GM18907 (cell line): ENCODE results near the gene CDH2.
A peak's percentile ranks its signal among the peaks of the same experiment; 100 is the strongest.

ENCODE experiments used
- ATAC-seq: cut with Tn5 transposase; IDR thresholded peaks from one replicate; pipeline ENCODE4 v1.9.1; 2021; ENCODE audit warnings: mild to moderate bottlenecking, moderate library complexity; ENCODE audit not compliant: unreplicated experiment

CDH2 gene

GRCh38 chr18:28176948-28177827 is at the start of gene CDH2:
Gene CDH2 (minus strand): TSS chr18:28177130. CDS start chr18:28177022, 108 bp downstream.
- ATAC-seq: peak; percentile 62

GRCh38 chr18:28212060-28212459 is 35.1 kb upstream of the CDH2 start:
- ATAC-seq: no peak

DNA sequence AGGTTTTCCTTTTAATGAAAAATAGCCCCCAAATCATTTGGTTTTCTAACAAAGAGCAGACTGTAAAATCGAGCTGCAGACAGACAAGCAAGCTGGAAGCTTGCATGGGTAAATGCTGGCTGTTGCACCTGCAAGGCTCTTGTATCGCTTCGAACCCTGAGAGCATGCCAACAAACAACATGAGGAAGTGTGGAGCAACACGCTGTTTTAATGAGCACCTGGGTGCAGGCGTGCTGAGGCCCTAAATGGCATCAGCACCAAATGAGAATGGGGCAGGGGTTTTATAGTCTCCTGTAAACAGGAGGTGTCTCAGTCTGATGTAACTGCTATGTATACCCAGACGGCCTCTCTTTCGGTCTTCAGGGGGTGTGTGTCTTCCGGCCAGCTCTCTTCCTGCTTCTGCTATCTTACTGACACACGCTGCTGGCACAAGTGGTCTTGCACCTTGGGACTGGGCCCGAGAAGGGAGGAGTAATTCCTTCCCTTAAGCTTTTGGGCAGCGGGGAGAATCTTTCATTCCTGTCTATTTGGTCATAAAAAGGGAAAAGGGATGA is 31.9 kb upstream of the CDH2 start:
- no peak for ATAC-seq

GRCh38 chr18:28208268-28208667 is 31.3 kb upstream of the CDH2 start:
- ATAC-seq: no peak

GRCh38 chr18:28204154-28204553 is 27.2 kb upstream of the CDH2 start:
- no peak for ATAC-seq

GRCh38 chr18:28201056-28201455 is 24.1 kb upstream of the CDH2 start:
- ATAC-seq: no peak

DNA sequence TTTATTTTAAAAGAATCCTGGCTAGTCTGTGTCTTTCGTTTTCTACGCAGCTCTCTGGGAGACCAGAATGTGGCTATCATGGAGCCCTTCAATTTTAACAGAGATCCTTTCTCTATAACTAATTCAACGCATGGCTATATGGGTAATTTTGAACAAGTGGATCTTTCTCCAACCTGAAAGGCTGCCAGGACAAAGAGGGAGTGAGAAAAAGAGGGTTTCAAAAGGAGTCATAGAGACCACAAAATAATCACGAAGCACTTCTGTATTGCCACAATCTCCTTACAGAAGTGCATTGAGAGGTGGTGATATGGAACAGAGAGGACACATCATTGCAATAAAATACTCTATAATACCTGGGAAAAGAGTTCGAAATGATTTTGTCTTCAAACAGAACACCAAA is 21.7 kb upstream of the CDH2 start:
- no peak for ATAC-seq

GRCh38 chr18:28193177-28193778 is 16.3 kb upstream of the CDH2 start:
- ATAC-seq: no peak

GRCh38 chr18:28189400-28190239 is 12.7 kb upstream of the CDH2 start:
- ATAC-seq: peak; percentile 72

DNA sequence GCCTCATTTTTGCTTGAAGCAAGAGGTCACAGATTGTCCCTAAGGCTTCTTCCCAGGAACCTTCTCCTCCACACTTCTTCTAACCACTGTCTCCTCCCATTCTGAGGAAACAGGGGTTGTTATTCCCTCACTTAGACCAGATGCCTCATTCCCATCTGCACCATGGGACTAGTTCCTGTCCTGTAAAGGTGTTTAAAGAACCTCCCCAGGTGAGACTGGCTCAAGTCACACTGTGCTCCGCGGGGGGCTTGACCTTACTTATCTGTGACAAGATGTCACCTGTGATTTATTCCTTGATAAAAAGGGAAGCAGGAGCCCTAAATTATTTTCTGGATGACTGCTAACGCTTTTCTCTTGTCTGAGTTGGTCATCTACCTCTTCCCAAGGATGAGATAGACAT is 8.2 kb upstream of the CDH2 start:
- ATAC-seq: no peak

- no peak for ATAC-seq
These were observed 6.6 kb upstream of the CDH2 start for GRCh38 chr18:28183418-28184078.

GRCh38 chr18:28181616-28182015 is 4.7 kb upstream of the CDH2 start:
- no peak for ATAC-seq

DNA sequence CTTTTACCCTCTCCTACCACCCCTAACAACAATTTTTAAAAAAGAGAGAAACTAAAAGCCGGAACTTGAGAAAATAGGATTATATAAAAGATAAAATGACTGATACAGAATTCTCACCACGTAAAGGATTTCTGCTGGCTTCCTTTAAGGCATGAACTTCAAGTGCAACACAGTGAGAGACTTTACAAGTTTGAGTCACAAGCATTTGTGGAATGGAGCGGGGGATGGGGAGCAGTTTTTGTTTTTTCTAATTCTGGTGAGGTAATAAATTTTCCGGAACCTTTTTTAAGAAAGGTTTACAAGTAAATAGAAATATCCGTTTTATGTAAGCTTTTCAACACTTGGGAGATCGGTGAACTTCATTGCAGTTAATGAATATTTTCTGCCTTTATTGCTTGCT is 1.8 kb upstream of the CDH2 start:
- ATAC-seq: no peak

GRCh38 chr18:28177828-28178635 is 1.1 kb upstream of the CDH2 start:
- peak; percentile 46 for ATAC-seq

DNA sequence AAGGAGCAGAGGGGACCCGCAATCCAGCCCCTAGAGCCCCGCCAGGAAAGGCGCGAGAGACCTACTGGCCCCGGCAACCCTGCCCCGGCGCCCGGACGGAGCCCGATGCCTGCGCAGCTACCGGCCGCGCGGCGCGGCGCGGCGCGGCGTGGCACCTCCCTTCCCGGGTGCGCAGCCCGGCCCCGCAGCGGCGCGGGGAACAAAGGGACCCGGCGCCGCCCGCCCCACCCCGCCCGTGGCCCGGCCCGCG is 307 bp downstream of the CDH2 start:
- peak; percentile 9 for ATAC-seq

DNA sequence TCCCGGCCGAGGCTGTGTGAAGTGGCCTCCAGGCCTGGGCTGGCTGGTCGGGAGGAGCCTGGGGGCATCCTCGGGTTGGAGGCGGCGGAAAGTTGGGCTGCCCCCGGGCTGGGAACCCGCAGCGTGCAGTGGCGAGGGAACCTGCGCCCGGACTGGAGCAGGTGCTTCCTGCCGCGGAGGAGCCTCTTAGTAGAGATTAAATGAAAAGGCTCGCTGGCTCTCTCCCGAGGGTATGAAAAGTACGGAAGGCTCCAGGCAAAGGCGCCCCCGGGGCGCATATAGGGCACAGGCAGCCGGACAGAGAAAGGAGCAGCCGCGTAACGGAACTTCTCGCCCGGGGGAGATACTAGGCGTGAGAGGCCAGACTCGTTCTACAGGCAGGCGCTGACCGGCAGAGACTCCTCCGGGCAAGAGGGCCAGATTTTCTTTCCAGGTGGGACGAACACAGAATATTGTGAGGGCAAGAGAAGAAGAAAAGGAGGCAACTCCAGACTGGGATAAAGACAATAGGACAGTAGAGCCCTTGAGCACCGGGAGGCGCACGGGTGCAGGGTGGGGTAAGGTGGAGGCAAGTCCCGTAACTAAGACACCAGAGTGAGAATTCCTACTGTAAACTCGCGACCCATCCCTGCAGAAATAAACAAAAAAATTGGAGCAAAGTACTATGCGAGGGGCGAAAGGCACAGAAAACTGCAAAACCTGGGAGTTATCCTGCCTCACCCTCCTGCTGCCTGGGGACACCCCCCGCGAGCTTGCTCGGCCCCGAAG is 816 bp downstream of the CDH2 start:
- ATAC-seq: no peak

- ATAC-seq: no peak
These were observed 1.6 kb downstream of the CDH2 start for GRCh38 chr18:28175150-28175929.

DNA sequence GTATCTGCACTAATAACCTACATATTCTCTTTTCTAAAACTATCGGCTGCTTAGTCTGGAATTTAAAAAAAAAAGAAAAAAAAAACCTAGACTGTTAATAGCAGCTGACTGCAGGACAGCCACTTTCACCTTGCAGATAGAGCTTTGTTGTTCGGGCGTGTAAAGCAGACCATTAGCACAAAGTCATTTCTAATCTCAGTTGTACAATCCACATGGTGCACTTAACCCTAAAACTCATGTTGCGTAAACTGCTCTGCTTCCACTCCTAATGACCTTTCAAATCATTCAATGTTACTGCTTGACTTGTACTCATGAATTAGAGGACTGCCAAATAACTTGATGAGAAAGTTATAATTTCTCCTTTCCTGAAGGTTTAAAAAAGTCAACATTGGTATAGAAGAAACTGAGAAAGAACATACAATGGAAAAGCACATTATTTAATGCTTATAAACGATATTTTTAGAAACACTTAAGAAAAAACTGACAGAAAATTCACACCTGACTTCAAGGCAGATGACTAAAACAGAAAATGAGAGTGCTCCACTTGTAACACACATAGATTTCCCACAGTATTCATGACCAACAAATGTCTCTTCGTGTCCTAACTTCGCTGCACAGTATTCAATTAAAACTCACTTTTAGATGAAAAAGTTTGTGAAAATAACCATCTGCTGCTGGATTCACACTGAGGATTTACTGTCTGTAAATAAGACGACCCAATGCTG is 2.6 kb downstream of the CDH2 start:
- ATAC-seq: no peak
